GM18909 (cell line): ENCODE results near the gene COX5A.

Source experiments
- ATAC-seq: cut with Tn5 transposase; IDR thresholded peaks from one replicate; pipeline ENCODE4 v1.9.1; 2021; ENCODE audit warnings: mild to moderate bottlenecking; ENCODE audit not compliant: unreplicated experiment, poor library complexity

COX5A gene

GRCh38 chr15:74937590-74938371 is at the start of gene COX5A:
COX5A (minus strand) TSS chr15:74938073; CDS start chr15:74938014, 59 bp downstream.
- peak; percentile 89 for ATAC-seq

DNA sequence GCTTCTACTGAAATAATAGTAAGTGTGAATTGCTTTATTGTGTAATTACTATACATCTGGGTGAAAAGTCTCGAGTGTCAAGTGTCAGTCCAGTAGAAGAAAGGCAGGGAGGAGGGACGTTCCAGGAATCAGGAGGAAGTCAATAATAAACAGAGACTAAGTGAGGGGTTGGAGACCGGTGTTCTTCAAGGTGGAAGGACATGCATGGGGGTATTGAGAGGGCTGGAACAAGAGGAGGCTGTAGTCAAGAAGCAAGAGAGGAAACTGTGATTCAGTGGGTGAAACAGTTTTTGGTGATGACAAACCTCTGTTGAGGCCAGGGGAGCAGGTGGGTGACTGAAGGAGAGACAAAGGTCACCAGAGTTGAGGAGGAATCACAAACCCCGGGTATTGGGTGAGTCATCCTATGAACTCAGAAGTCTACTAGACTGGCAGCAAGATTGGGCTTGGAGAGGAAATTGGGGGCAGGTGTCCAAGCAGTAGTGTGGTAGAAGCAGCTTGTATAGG is 45.9 kb upstream of the COX5A start:
- ATAC-seq = peak; percentile 68

DNA sequence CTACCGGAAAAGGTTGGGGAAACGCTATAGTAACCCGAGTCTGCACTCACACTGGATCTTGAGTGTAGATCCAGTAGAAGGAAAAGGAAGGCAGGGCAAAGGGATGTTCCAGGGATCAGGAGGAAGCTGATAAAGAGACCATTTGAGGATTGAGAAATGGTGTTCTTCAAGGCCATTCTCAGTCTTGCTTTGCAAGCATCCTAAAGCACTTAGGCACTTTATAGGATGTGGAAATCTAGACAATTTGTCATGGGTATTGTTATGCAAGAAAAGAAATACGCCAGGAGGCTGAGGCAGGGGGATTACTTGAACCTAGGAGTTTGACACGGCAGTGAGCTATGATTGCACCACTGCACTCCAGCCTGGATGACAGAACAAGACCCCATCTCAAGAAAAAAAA is 44.3 kb upstream of the COX5A start:
- ATAC-seq = no peak

DNA sequence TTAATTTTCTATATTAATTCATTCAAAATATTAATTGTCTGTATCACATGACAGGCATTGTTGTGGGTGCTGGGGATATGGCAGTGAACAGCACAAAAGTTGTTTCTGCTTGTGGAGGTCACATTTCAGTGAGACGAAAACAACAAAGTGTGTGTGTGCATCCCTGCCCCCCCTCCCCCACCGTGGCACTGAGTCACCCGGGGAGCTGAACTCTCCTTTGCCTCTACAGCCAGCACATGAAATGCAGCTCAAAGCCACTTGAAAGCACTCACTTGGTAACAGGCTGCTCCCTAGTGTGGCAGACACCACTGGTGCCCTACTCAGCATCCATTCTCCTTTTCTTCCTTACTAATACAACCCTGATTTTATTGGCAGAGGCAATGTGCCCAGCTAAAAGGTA is 40.6 kb upstream of the COX5A start:
- ATAC-seq = no peak

- ATAC-seq = no peak
Measured at GRCh38 chr15:74978077-74978476, 40.2 kb upstream of the COX5A start.

GRCh38 chr15:74977599-74977998 is 39.7 kb upstream of the COX5A start:
- no peak for ATAC-seq

DNA sequence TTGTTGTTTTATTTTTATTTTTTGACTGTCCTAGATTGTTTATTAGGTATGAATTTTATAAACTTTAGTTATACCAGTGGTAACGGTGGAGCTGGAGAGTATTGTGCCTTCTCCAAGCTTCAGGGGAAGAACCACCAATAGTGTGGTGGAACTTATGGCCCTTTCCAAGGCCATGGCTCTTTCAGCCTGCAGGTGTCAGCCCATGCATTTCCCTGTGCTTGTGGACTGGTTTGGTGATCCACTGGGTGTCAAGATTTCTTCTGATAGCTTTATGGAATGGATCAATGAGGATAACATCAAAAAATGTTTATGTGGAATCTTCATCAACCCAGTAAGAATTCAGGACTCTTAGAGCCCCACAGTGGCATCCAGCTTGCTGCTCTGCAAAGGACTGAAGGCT is 38.3 kb upstream of the COX5A start:
- no peak for ATAC-seq

DNA sequence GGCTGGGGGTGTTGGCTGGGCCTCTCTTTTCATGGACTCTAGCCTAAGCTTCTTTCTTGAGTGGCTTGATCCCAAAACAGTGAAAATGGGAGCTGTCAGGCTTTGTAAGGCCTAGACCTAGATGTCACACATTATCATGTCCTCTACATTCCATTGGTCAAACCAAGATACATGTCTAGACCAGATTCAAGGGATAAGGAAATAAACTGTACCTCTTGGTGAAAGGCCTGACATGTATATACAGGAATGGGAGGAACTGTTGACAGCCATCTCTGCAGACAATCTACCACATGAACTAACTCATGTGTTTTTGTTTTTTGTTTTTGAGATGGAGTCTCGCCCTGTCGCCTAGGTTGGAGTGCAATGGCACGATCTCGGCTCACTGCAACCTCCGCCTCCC is 29.8 kb upstream of the COX5A start:
- no peak for ATAC-seq

DNA sequence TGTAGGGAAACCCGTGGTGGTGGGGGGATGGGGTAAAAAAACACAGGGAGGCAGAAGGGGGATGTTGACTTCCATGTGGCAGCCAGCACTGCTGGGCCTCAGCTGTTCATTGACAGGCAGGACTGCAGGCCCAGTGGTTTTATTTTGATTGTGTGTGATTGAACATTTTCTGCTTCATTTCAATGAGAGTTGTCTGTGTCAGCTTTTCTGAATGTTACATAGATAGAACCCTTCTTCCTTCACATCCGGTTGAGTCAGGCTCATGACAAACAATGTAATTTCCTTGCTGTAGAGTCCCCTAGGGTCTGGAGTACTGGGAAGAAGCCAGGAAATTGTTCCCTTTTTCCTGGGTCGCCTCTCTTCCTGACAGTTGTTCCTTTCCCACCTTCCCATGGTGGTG is 26.9 kb upstream of the COX5A start:
- no peak for ATAC-seq

DNA sequence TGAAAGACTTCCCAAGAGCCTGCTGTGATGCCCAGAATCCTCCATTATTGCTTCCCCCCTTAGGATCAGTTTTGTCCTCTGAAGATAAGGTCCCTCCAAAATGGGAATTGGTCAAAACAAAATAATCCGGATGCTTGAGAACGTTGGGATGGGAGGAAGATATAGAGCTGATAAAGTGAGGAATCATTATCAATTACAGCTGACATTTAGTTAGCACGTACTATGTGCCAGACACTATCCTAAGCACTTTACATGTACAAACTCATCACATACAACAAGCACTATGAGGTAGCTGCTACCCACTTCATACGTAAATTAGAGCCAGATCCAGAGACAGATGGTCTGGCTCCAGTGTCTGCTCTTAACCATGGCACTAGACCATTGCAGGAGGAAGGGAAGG is 25.3 kb upstream of the COX5A start:
- no peak for ATAC-seq

- no peak for ATAC-seq
Measured at GRCh38 chr15:74962671-74963070, 24.8 kb upstream of the COX5A start.

DNA sequence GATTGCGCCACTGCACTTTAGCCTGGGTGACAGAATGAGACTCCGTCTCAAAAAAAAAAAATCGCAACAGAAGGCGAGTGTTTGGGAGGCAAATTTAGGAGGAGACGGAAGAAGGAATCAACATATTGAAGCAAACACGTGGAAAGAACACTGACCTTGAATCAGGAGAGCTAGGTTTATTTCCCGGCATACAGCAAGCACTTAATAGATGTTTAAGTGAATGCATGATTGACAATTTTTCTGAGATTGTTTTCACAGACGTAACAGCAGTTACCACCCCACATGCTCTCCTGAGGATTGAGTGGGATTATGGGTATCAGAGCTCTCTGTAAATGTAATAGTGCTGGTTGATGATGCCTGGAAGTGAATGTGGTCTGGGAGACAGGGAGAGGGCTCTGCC is 24.3 kb upstream of the COX5A start:
- no peak for ATAC-seq

GRCh38 chr15:74961616-74962015 is 23.7 kb upstream of the COX5A start:
- ATAC-seq = no peak

- ATAC-seq = no peak
Measured at GRCh38 chr15:74960995-74961588, 23.2 kb upstream of the COX5A start.

DNA sequence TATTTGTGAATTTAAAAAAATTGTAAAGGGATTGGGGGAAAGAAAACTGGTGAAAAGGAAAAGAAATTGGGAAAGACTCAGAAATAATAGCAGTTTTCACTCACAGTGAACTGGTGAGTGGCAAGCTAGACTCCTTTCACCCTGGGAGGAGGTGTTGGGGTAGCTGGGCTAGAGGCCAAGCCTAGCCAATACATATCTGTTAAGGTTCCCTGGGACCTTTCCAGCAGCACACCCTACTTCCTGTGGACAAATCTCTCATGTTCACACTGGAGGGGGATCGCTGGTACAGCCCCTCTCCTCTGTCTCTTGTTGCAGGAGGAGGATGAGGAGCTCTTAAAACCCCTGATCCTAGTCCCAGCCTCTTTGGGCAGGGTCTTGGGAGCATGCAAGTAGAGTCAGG is 22.4 kb upstream of the COX5A start:
- ATAC-seq = no peak

DNA sequence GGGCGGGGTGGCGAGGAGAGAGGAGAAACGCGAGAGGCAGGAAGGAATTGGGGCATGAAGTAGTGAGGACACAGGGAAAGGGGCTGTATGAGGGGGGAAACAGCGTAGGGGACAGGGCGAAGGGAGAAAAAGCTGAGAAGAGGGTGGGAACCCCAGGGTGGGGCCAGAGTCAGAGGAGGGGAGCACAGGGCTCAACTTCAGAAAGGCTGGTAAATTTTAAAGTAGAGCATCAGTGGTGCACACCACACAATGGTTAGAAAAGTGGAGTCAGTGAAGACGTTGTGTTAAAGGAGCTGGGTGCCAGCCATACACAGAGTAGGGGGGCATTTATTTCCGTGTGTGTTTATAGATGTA is 21.7 kb upstream of the COX5A start:
- no peak for ATAC-seq

DNA sequence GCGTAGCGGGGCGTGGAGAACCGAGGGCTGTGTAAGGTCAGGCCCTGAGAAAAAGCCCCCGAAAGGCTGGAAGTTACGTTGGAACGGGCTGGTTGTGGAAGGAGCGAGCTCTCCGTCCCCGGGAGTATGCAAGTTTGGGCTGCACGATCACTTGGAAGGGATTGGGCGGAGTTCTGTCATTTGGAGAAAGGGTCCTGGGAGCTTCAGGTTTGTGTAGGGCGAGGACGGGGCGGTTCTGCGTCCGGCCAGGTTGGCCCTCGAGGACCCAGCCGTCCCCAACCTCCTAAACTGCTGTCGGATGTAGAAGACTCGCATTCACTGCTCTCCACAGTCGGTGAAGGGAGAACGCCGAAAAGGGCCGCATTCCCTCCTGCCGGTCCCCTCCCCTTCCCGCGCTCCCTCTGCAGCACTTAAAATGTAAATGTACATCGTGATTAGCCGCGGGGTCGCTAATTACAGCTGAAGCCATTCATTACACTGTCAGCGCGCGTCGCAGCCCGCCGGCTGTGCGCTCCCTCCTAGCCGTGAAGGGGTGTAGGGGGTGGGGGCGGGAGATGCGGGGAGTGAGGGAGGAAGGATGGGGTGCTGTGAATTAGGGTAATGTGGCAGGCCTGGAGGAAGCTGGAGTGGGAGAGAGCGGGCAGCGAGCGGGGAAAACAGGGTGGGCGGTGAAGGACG is 21.2 kb upstream of the COX5A start:
- ATAC-seq = no peak

- ATAC-seq = no peak
Measured at GRCh38 chr15:74958320-74958907, 20.5 kb upstream of the COX5A start.

- no peak for ATAC-seq
Measured at GRCh38 chr15:74957476-74958035, 19.7 kb upstream of the COX5A start.

DNA sequence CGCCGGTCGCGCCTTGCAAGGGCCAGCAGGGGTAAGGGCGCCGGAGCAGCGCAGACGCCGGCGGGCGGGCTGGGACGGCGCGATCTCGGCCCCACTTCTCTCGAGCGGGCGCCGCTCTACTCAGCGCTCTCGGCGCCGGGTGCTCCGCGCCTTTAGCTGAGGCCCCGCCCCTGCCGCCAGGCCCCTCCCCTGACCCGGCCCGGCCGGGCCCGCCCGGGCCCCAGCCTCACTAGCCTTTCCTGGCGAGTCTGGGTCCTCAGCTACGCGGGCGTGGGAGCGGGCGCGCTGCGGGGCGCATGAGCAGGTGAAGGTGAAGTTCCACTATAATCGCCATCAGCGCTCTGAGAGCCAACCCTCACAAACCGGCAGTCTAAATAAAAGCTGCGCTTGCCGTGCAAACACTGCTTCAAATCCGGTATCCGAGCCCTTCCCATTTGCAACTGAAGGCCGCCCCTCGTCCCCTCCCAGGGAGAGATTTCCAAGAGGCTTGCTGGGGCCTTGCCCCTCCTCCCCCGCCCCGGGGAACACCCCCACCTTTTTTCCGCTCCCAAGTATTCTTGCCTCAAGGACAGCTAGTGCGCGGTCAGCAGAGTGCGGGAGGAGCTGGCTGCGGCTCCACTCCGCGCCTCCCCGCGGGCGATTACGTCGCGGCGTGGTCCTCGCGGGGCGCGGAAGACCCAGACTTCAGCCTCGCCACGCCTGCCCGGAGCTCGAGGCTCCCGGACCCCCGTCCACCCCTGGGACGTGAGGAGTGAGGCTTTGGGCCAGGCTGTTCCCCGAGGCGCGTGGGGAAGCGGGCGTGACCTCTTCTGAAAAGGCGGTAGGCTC is 19.0 kb upstream of the COX5A start, which contains the start of gene RPP25:
Gene RPP25, minus strand, starts transcription at position 125 of the 828 bp plus-strand sequence. CDS start 189 bp downstream, outside the sequence.
- ATAC-seq = peak; percentile 72
